ENCODE measurements around the gene STX19. TPM values are rescaled to one million over a fixed set of nuclear protein-coding genes. Genes with fewer than 3 reads are reported as not detected.
"Not testable (repeated sequence)": the region's sequence is repeated elsewhere in the genome, so short reads cannot be mapped to it uniquely, and the experiment has no call there.

STX19 gene
- total RNA-seq, 4 donors from 2014 or later, result 1.3 to 6.8 (median 5.3) TPM

GRCh38 chr3:93979850-93980676, 48.3 kb downstream of the STX19 start, which contains the start of gene ARL13B:
TSS of gene ARL13B (plus strand) at chr3:93980155. CDS start at chr3:93980424, 269 bp downstream.
- intact Hi-C loops (cut with DNase I; ENCODE audit: low total_unique reads), result no loop called here
- TF ChIP-seq POLR2A (IDR thresholded peaks at IDR 0.05) (no peak), CTCF (IDR thresholded peaks at IDR 0.05) (no peak)
- H3K4me3 ChIP-seq (ENCODE audit: low read depth, poor library complexity, severe bottlenecking), result peak within 1 kb of the TSS; percentile 72
- DNase-seq (ENCODE audit: low spot score in 2 of 2), result peak; percentile 98 to 99
- WGBS, 2 donors, result 0% methylated on average over 49 to 53 of the region's 66 CpGs

- DNase-seq (ENCODE audit: low spot score in 2 of 2), result peak; percentile 84 to 95
- intact Hi-C loops (cut with DNase I; ENCODE audit: low total_unique reads), result no loop called here
- peak within 1 kb of the TSS; percentile 33 for H3K4me3 ChIP-seq (ENCODE audit: low read depth, poor library complexity, severe bottlenecking)
- no peak for TF ChIP-seq POLR2A (IDR thresholded peaks at IDR 0.05)
- TF ChIP-seq CTCF (IDR thresholded peaks at IDR 0.05), result no peak
- 2 to 5% methylated on average over 16 to 38 of the region's 53 CpGs for WGBS, 2 donors
These were observed 55.0 kb downstream of the STX19 start, which contains the start of gene PROS1 for GRCh38 chr3:93973131-93974126. TSS of gene PROS1 (minus strand) at chr3:93973896. CDS start at chr3:93973749, 147 bp downstream.

- TF ChIP-seq POLR2A (IDR thresholded peaks at IDR 0.05), result no peak
- TF ChIP-seq CTCF (IDR thresholded peaks at IDR 0.05), result no peak
- intact Hi-C loops (cut with DNase I; ENCODE audit: low total_unique reads), result no loop called here
- H3K4me3 ChIP-seq (ENCODE audit: low read depth, poor library complexity, severe bottlenecking), result no peak overlapping the region
- DNase-seq (ENCODE audit: low spot score in 2 of 2), result no peak
- 89 to 92% methylated on average over 1 of the region's 1 CpG for WGBS, 2 donors
These were observed 58.4 kb downstream of the STX19 start for GRCh38 chr3:93969997-93970396.

GRCh38 chr3:93969443-93969842, 59.0 kb downstream of the STX19 start:
- WGBS, 2 donors, result 42 to 52% methylated on average over 3 of the region's 3 CpGs
- peak in 1 of 2 donors; percentile 21 for DNase-seq (ENCODE audit: low spot score in 2 of 2)
- intact Hi-C loops (cut with DNase I; ENCODE audit: low total_unique reads), result no loop called here
- no peak overlapping the region for H3K4me3 ChIP-seq (ENCODE audit: low read depth, poor library complexity, severe bottlenecking)
- no peak for TF ChIP-seq POLR2A (IDR thresholded peaks at IDR 0.05)
- no peak for TF ChIP-seq CTCF (IDR thresholded peaks at IDR 0.05)

GRCh38 chr3:93965106-93965505, 63.3 kb downstream of the STX19 start:
- 96 to 97% methylated on average over 19 of the region's 19 CpGs for WGBS, 2 donors
- DNase-seq (ENCODE audit: low spot score in 2 of 2); H3K4me3 ChIP-seq (ENCODE audit: low read depth, poor library complexity, severe bottlenecking); intact Hi-C loops (cut with DNase I; ENCODE audit: low total_unique reads): not testable (repeated sequence)

Other genes with a start within 250 kb of the STX19 start
- gene PROS1, start 54.7 kb downstream of the STX19 start, total RNA-seq, result 10 to 100 TPM; 20.6 to 35.3 (median 29.9) TPM
- gene ARL13B, start 48.4 kb downstream of the STX19 start, total RNA-seq, result 10 to 100 TPM in 2 of 4 donors, 1 to 10 TPM in 2; 8.5 to 15.2 (median 9.7) TPM
- 1 to 10 TPM; 2.0 to 7.7 (median 5.3) TPM for gene DHFR2, start 34.3 kb upstream of the STX19 start, total RNA-seq
- 10 to 100 TPM in 1 of 4 donors, 1 to 10 TPM in 3; 5.1 to 14.1 (median 8.6) TPM for gene NSUN3, start 34.5 kb upstream of the STX19 start, total RNA-seq